WERI-Rb-1 (cell line): ENCODE measurements around the gene GPC5.
A peak's percentile ranks its signal among the peaks of the same experiment; 100 is the strongest.
"Not testable (repeated sequence)": the region's sequence is repeated elsewhere in the genome, so short reads cannot be mapped to it uniquely, and the experiment has no call there.

ENCODE experiments used
- DNase-seq: peaks from one replicate; pipeline ENCODE4 v3.0.0-alpha.2; 2020
- H3K27ac ChIP-seq: fragments of 250-450 bp; sonication (Bioruptor Pico); 2 replicates; pipeline ENCODE4 v1.5.1; 2020; ENCODE audit warnings: mild to moderate bottlenecking, moderate library complexity
- H3K27me3 ChIP-seq: fragments of 250-450 bp; sonication (Bioruptor Pico); 2 replicates; pipeline ENCODE4 v1.5.1; 2021; ENCODE audit warnings: mild to moderate bottlenecking, low read depth, moderate library complexity; ENCODE audit not compliant: insufficient read depth, severe bottlenecking
- H3K36me3 ChIP-seq: fragments of 250-450 bp; sonication (Bioruptor Pico); 2 replicates; pipeline ENCODE4 v1.5.1; 2020; ENCODE audit warnings: mild to moderate bottlenecking, moderate library complexity
- H3K4me3 ChIP-seq: 2 replicates; pipeline ENCODE4 v1.5.1; 2011; ENCODE audit warnings: low read depth, mild to moderate bottlenecking, control low read depth, low read length
- H3K9me3 ChIP-seq: fragments of 250-450 bp; sonication (Bioruptor Pico); 2 replicates; pipeline ENCODE4 v1.5.1; 2021; ENCODE audit warnings: mild to moderate bottlenecking, moderate library complexity; ENCODE audit not compliant: severe bottlenecking
- TF ChIP-seq, protein P1 (sequence below): IDR thresholded peaks from 2 replicates; pipeline ENCODE4 v1.5.1; 2011; ENCODE audit warnings: low read depth, mild to moderate bottlenecking, control low read depth, inconsistent platforms, low read length

The GPC5 gene

DNA sequence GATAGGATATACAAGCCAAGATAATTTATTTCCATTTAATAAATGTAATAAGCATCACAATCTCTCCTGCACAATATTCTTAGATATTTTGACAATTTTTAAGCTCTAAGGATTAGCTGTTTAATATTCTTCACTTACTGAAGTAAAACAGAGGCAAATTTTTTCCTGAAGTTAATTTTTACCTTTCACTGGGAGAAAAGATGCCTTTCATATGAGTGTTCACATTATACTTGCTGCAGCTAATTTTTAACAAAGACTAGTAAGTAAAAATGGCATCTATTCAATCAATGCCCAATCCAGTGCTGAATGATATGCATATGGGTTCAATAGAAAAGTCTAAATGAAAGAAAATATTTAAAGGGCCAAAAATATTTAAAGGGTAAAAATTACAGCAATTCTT lies 1451.0 kb downstream of the GPC5 start:
- Histone ChIP-seq H3K27me3 (no peaks in the 10 kb centered on the region), H3K27ac (no peak overlapping the region), H3K9me3 (no peaks in the 10 kb centered on the region), H3K4me3 (no peak overlapping the region), H3K36me3 (no peaks in the 10 kb centered on the region)
- TF ChIP-seq, protein P1, sequence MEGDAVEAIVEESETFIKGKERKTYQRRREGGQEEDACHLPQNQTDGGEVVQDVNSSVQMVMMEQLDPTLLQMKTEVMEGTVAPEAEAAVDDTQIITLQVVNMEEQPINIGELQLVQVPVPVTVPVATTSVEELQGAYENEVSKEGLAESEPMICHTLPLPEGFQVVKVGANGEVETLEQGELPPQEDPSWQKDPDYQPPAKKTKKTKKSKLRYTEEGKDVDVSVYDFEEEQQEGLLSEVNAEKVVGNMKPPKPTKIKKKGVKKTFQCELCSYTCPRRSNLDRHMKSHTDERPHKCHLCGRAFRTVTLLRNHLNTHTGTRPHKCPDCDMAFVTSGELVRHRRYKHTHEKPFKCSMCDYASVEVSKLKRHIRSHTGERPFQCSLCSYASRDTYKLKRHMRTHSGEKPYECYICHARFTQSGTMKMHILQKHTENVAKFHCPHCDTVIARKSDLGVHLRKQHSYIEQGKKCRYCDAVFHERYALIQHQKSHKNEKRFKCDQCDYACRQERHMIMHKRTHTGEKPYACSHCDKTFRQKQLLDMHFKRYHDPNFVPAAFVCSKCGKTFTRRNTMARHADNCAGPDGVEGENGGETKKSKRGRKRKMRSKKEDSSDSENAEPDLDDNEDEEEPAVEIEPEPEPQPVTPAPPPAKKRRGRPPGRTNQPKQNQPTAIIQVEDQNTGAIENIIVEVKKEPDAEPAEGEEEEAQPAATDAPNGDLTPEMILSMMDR = no peak
- DNase-seq = no peak

DNA sequence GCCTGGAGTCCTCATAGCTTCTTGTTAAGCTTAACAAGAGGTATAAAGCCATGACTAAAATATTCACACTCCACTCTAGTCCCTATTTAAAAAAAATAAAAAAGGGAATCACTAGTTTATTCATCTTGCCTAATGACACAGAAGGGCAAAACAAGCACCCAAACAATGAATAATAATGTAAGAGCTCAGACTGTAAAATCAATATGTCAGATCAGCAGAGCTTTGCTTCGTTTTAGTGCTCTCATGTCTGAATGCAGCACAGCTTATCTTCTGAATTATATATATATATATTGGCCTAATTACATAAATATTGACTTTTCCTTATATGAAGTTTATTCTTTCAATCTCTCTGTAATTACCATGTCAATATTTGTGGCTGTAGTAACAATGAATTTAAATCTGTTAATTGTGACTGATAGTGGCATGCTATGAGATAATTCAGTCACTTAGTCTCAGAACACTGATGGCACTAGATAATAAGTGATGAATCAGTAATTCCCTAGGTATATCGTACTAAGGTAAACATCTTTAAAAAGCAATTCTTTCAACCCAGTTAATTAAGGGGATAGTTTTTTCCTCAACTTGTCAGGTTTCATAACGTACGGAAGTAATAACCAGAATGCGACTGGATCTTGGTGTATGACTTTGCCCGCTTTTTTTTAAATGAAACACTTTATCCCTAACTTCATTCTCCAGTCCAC lies 1466.3 kb downstream of the GPC5 start:
- H3K9me3 ChIP-seq = no peaks in the 10 kb centered on the region
- H3K4me3 ChIP-seq = no peak overlapping the region
- H3K27me3 ChIP-seq = no peaks in the 10 kb centered on the region
- H3K27ac ChIP-seq = no peak overlapping the region
- TF ChIP-seq, protein P1 = no peak
- DNase-seq = no peak
- no peaks in the 10 kb centered on the region for H3K36me3 ChIP-seq

DNA sequence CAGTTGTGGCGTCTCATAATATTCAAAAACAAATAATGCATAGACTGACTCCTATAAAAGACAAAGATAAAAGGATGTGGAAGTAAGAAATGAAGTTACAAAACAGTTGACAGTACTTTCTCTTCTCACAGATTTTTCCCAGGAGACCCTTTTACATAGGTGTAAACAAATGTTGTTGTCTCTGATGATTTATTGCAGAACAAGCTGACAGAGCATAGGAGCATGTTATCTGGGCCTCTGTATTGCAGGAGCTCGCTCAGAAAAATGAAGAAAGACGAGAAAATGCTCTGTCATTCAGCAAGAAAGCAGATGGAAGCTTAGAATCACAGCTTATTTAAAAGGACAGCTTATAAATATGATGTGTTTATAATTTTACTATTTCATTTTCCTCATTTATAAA lies 1474.6 kb downstream of the GPC5 start:
- TF ChIP-seq, protein P1 = no peak
- Histone ChIP-seq H3K4me3 (no peak overlapping the region), H3K27me3 (no peaks in the 10 kb centered on the region), H3K9me3 (peaks cover 3% of the 10 kb centered on the region), H3K36me3 (no peaks in the 10 kb centered on the region), H3K27ac (no peak overlapping the region)
- DNase-seq = no peak

DNA sequence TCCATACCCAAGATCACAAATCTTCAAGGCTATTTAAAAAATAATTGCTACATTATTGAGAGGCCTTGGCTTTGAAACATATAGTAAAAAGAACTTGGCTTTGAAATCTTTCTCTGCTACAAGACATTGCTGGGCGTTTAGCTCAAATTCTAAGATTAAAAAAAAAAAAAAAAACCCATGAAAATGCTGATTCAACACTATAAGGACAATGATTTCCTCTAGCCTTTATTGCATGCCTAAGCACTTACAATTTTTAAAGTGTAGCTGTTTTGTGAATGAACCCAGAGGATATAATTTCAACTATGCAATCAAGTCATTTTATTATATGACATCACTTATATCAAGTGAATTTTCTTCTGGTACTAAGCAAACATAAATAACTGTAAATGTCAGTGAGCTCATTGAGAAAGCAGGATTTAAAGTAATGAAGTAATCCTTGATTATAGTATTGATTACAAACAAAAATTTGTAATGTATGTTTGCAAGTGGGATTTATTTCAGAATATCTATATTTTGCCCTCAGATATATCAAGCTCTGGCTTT lies 1488.2 kb downstream of the GPC5 start:
- Histone ChIP-seq H3K27me3 (no peaks in the 10 kb centered on the region), H3K27ac (no peak overlapping the region)
- TF ChIP-seq, protein P1 = no peak

DNA sequence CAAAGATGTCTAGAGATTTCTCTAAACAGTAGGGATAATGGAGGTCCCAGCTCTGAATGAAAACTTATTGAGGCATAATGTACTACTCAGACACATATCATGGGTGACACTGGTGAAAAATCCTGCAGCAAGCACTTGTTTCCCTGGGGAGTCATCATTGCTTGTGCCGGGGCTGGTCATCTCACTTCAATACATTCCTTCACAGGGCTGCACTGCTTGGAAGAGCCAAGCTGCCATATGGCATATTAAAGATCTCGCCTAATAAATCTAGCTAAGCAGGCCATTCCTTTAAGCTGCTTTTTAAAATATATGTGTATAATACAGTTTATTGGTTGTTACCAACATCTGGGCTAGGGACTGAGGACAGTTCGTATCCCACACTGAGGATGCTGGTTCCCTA lies 1496.0 kb downstream of the GPC5 start:
- TF ChIP-seq, protein P1 = no peak
- Histone ChIP-seq H3K36me3 (no peaks in the 10 kb centered on the region), H3K27me3 (no peaks in the 10 kb centered on the region), H3K4me3 (no peak overlapping the region), H3K27ac (no peak overlapping the region), H3K9me3 (peaks cover 2% of the 10 kb centered on the region)
- peak; percentile 45 for DNase-seq

More for the DNA sequence above, 1488.2 kb downstream of the GPC5 start:
- H3K4me3 ChIP-seq = no peak overlapping the region
- no peak for DNase-seq
- H3K36me3 ChIP-seq = no peaks in the 10 kb centered on the region
- no peaks in the 10 kb centered on the region for H3K9me3 ChIP-seq

DNA sequence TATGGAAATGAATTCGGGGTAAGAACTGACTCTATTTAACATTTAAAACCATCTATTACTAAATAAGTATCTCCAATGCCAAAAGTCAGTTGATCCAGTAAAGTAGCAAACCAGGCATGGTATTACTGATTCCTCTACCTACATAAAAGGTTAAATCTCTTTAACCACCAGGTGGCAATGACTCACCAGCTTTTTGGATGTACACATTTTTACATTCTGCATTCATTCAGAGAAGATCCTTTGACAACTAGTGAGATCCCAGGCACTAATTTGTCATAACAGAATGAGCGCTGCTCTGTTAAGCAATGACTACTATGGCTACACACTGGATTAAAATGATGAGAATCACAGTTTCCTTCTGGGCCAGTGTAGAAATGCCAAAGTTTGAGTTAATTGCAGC lies 1498.4 kb downstream of the GPC5 start:
- peak; percentile 37 for DNase-seq
- TF ChIP-seq, protein P1 = peak; percentile 46
- no peak overlapping the region for H3K4me3 ChIP-seq
- no peak overlapping the region for H3K27ac ChIP-seq
- no peaks in the 10 kb centered on the region for H3K36me3 ChIP-seq
- no peaks in the 10 kb centered on the region for H3K27me3 ChIP-seq
- H3K9me3 ChIP-seq = peaks cover 3% of the 10 kb centered on the region

DNA sequence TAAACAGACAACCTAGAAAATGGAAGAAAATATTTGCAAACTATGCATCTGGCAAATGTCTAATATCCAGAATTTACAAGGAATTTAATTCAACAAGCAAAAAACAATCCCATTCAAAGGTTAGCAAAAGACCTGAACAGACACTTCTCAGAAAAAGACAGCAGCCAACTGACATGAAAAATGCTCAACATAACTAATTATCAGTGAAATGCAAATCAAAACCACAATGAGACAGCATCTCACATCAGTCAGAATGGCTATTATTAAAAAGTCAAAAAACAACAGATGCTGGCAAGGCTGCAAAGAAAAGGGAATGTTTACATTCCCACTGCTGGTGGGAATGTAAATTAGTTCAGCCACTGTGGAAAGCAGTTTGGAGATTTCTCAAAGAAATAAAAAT lies 1500.5 kb downstream of the GPC5 start:
- H3K9me3 ChIP-seq, H3K4me3 ChIP-seq, H3K36me3 ChIP-seq, H3K27ac ChIP-seq, DNase-seq, H3K27me3 ChIP-seq: not testable (repeated sequence)
